SJSA1 (cell line): ENCODE data around the gene IRF7. TPM values are rescaled to one million over a fixed set of nuclear protein-coding genes. Genes with fewer than 3 reads are reported as not detected.
A peak's percentile ranks its signal among the peaks of the same experiment; 100 is the strongest.

Experiments used
- DNase-seq, 2 experiments: peaks; one replicate each; pipeline ENCODE4 v3.0.0-alpha.2; 2015 to 2020; ENCODE audit warnings: low spot score in 2 of 2, low read depth in 1 of 2
- H3K27ac ChIP-seq: fragments of 250-450 bp; sonication (Bioruptor Pico); 2 replicates; pipeline ENCODE4 v1.5.1; 2020; ENCODE audit warnings: mild to moderate bottlenecking, moderate library complexity
- H3K27me3 ChIP-seq: fragments of 250-450 bp; sonication (Bioruptor Pico); replicated peaks from 2 replicates; pipeline ENCODE4 v1.5.1; 2020; ENCODE audit warnings: mild to moderate bottlenecking, moderate library complexity
- H3K36me3 ChIP-seq: fragments of 250-450 bp; sonication (Bioruptor Pico); 2 replicates; pipeline ENCODE4 v1.5.1; 2020; ENCODE audit warnings: mild to moderate bottlenecking
- H3K4me1 ChIP-seq: fragments of 250-450 bp; sonication (Bioruptor Pico); replicated peaks from 2 replicates; pipeline ENCODE4 v1.6.1; 2021; ENCODE audit warnings: mild to moderate bottlenecking
- H3K4me3 ChIP-seq: fragments of 250-450 bp; sonication (Bioruptor Pico); 2 replicates; pipeline ENCODE4 v1.5.1; 2020; ENCODE audit warnings: mild to moderate bottlenecking
- H3K9me3 ChIP-seq: fragments of 250-450 bp; sonication (Bioruptor Pico); replicated peaks from 2 replicates; pipeline ENCODE4 v1.5.1; 2020; ENCODE audit warnings: mild to moderate bottlenecking
- total RNA-seq: library from RNA; depleted of rRNA; stranded (reverse); fragments of >200 nt; shearing (Covaris generic); gene quantifications from 2 replicates; pipeline ENCODE4 v1.2.3, GENCODE V29; 2014; rRNA removed

IRF7 gene
- total RNA-seq, 1 experiment from 2014 or later: 4.3 TPM

DNA sequence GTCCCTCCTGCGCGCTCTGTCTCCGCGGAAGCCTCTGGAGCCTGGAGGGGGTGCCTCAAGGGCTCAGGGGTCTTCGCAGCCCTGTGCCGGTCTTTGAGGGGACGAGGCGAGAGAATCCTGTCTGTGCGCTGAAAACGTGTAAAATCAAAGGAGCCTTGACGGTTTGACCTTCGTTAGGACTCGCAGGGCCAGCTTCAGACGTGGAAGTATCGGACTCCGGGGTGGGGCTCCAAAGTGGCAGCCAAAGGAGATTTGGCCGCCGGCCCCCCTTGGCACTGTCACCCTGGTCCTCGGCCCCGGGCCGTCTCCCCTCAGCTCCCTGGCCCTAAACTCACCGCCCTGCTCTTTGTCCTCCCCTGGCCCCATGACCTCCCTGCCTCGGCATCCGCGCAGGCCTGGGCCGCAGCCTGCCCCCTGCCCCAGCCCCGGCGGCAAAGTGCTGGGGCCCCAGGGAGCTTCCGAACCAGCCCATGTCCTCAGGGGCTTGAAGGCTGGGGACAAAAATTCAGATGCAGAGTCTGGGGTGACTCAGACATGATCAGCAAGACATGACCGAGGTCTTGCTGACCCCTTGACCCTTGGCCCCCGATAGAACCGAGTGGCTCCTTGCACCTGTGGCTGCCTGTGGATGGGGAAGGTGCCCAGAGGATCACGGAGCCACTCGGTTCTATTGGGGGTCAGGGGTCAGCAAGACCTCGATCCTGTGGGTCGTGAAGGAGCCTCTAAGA, 46.4 kb downstream of the IRF7 start:
- Histone ChIP-seq H3K9me3 (no peaks in the 10 kb centered on the region), H3K36me3 (no peaks in the 10 kb centered on the region), H3K4me3 (peak overlapping the region; percentile 58), H3K4me1 (peaks cover 6% of the 10 kb centered on the region), H3K27me3 (no peaks in the 10 kb centered on the region), H3K27ac (no peak overlapping the region)
- no peak for DNase-seq

DNA sequence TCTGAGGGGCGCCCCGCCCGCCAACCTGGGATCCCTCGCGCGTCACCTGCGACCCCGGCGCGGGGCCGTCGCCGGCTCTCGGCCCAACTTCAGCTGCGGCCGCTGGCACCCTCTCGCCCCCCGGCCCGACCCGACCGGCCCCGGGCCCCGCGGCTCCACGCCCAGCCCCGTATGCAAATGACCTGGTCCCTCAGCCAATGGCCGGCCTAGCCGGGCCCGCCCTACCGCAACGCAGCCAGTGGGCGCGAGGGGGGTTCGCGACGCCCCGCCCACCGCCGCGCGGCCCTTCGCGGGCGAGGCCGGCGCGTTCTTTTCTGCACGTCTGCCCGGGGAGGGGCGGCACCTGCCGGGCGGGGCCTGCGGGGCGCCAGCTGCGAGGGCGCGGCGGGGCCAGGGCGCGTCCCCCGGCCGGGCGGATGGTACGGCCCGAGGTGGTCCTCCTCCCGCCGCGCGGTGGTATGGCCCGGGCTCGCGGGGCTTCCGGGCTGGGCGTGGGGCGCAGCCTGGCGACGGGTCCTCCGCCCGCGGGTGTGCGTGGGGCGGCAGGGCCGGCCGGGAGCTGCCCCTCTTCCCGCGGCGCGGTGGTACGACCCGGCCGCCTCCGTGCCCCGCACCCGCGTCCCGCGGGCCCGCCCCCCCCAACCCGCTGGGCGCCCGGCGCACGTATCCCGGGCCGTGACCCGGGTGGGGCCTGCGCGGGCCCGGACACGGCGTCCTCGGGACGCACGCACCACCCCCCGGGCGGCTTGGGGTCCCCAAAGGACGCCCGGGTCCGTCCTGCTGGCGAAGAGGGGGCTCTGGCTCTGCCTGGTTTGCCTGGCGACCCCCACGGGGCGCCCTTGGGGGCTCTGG, 47.2 kb downstream of the IRF7 start:
- DNase-seq: peak; percentile 73 to 80
- Histone ChIP-seq H3K27ac (no peak overlapping the region), H3K9me3 (no peaks in the 10 kb centered on the region)

DNA sequence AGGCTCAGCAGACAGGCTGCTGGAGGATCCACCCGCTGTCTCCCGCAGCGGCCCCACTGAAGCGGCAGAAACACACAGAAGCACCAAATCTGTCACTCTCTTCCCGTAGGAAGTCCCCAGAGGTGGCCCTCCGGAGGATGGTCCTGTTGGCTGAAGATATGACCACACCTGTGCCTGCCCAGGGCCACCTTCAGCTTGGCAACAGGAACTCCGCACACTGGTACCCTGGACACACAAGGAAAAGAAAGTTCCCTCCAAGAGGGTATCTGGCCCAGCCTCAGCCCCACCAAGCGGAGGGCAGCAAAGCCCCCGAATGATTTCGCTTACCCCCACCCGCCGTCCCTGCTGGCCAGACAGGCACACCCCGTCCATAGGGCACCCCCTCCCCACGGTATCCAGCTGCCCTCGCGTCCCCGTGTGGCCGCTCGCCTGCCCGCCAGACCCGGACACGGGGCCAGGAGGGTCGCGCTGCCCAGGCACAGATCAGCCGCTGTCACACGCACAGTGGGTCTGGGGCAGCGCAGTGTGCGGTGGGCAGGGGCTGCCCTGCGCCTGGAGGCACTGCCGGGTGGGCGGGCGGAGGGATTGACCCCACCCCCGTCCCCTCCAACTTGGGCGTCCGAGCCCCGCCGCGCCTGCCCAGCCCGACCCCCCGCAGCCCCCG, 48.0 kb downstream of the IRF7 start:
- no peaks in the 10 kb centered on the region for H3K27me3 ChIP-seq
- no peak for DNase-seq
- H3K4me1 ChIP-seq: peaks cover 6% of the 10 kb centered on the region
- no peak overlapping the region for H3K27ac ChIP-seq
- H3K36me3 ChIP-seq: no peaks in the 10 kb centered on the region
- H3K9me3 ChIP-seq: no peaks in the 10 kb centered on the region
- H3K4me3 ChIP-seq: peak overlapping the region; percentile 58

More for the DNA sequence above, 47.2 kb downstream of the IRF7 start:
- peak overlapping the region; percentile 58 for H3K4me3 ChIP-seq
- H3K36me3 ChIP-seq: no peaks in the 10 kb centered on the region
- H3K27me3 ChIP-seq: no peaks in the 10 kb centered on the region
- peaks cover 6% of the 10 kb centered on the region for H3K4me1 ChIP-seq

DNA sequence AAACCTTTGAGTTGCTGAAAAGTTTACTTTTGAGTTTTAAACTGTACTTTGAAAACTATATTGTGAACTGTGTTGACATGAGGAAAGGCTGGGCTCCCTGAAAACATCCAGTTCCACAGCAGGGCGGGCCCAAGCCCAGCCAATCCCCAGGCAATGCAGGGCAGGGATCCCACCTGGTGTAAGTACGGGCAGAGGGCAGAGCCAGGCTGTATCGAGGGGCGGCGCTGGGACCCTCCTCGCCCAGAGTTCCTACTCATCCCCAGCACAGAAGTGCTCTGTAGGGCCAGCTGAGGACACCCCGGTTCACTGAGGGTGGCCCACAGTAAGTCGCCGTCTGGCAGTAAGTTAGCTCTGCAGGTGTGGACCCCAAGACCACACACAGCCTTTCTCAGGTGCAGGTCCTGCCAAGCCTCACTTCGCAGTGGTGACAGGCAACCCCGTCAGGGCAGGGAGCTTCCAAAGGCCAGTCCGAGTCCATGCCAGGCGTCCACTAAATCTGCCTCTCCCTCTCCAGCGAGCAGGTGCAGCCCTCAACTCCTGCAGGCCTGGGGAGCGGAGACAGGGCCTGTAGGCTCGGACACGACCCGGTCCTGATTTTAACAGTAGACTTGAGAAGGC, 48.6 kb downstream of the IRF7 start:
- H3K4me3 ChIP-seq: no peak overlapping the region
- no peak for DNase-seq
- no peaks in the 10 kb centered on the region for H3K9me3 ChIP-seq
- H3K36me3 ChIP-seq: no peaks in the 10 kb centered on the region
- peaks cover 6% of the 10 kb centered on the region for H3K4me1 ChIP-seq
- H3K27ac ChIP-seq: no peak overlapping the region
- H3K27me3 ChIP-seq: no peaks in the 10 kb centered on the region

DNA sequence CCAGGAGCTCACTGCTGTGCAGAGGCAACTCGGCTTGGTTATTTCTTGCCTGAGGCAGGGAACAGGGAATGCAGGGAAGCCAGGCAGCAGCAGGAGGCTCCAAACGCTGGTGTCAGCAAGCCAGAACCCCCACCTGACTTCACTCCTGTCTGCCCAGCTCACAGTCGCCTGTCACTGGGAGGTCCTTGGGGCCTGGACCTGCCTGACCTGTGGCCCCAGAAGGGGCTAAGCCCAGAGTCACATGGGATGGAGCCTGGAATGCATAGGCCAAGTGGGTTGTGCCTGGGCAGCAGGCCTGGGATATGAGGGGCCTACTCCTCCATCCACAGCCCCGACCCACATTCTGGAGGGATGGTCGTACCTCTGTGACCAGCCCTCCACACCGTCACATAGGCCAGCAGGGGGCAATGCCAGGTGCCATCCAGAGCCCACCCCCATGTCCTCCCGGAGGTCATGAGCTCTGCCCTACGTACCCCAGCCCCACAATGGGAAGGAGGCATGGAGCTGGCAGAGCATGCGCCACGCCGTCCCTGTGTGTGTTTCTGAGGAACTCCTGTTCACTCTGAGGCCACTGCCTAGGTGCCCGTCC, 49.7 kb downstream of the IRF7 start:
- Histone ChIP-seq H3K9me3 (no peaks in the 10 kb centered on the region), H3K36me3 (no peaks in the 10 kb centered on the region), H3K27ac (no peak overlapping the region), H3K4me1 (peaks cover 6% of the 10 kb centered on the region), H3K27me3 (no peaks in the 10 kb centered on the region), H3K4me3 (no peak overlapping the region)
- no peak for DNase-seq

DNA sequence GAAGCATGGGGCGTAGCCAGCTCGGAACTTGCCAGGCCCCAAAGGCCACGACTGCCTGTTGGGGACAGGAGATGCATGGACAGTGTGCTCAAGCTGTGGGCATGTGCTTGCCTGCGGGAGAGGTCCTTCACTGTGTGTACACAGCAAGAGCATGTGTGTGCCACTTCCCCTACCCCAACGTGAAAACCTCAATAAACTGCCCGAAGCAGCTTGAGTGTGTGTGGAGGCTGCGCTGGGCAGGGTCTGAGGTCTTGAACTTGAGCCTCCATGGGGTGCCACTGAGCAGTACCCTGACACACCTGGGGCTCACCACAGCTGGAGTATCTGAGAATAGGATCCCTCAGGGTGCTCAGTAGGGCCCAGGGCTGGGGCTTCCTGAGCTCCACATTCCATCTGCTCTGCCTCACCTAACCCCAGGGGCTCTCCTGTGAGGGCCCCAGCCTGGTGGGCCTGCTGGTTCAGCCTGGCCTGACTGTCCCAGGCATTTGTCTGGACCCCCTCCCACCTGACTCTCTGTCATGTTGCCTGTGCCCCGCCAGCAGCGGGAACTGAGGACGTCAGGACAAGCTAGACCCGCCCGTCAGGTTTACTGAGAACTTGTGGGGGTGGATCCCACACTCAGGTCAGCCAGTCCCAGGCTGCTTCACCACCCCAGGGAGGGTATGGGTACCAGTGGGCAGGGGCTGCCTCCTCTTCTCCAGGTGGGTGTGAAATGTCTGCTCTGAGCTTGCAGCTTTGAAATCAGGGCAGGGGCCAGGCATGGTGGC, 51.8 kb downstream of the IRF7 start:
- Histone ChIP-seq H3K9me3 (no peaks in the 10 kb centered on the region), H3K27me3 (no peaks in the 10 kb centered on the region), H3K36me3 (no peaks in the 10 kb centered on the region), H3K4me3 (no peak overlapping the region), H3K27ac (no peak overlapping the region), H3K4me1 (peaks cover 8% of the 10 kb centered on the region)
- DNase-seq: no peak

DNA sequence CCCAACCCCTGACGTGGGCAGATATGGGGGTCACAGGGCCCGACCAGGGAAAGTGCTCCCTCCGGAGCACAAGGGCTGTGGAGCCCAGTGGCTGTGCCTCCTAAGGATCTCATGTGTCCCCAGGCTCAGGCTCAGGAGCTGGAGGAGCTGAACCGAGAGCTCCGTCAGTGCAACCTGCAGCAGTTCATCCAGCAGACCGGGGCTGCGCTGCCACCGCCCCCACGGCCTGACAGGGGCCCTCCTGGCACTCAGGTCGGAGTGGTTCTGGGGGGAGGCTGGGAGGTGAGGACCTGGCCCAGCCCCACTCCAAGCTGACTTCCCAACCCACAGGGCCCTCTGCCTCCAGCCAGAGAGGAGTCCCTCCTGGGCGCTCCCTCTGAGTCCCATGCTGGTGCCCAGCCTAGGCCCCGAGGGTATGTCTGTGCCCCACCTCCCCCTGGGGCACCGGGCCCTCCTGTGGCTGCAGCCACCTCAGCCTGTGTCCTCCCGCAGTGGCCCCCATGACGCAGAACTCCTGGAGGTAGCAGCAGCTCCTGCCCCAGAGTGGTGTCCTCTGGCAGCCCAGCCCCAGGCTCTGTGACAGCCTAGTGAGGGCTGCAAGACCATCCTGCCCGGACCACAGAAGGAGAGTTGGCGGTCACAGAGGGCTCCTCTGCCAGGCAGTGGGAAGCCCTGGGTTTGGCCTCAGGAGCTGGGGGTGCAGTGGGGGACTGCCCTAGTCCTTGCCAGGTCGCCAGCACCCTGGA, 52.5 kb downstream of the IRF7 start:
- Histone ChIP-seq H3K4me3 (no peak overlapping the region), H3K4me1 (peaks cover 5% of the 10 kb centered on the region), H3K9me3 (no peaks in the 10 kb centered on the region), H3K27me3 (no peaks in the 10 kb centered on the region), H3K27ac (no peak overlapping the region), H3K36me3 (no peaks in the 10 kb centered on the region)
- DNase-seq: no peak

Other genes starting within 250 kb of the IRF7 start
- not detected in 2 replicates for gene B4GALNT4, start 246.5 kb downstream of the IRF7 start, total RNA-seq
- 1.9 and 5.7 TPM in 2 replicates for gene PKP3, start 221.7 kb downstream of the IRF7 start, total RNA-seq
- 3.3 and 8.6 TPM in 2 replicates for gene SIGIRR, start 201.0 kb downstream of the IRF7 start, total RNA-seq
- gene ANO9, start 173.9 kb downstream of the IRF7 start, total RNA-seq: not detected in 2 replicates
- 11.5 and 18.3 TPM in 2 replicates for gene PTDSS2, start 165.7 kb downstream of the IRF7 start, total RNA-seq
- 121 and 137 TPM in 2 replicates for gene RNH1, start 108.7 kb downstream of the IRF7 start, total RNA-seq
- gene HRAS, start 80.4 kb downstream of the IRF7 start, total RNA-seq: 47.3 and 52.3 TPM in 2 replicates
- 0.05 TPM in 1 of 2 replicates, not detected in the other for gene LRRC56, start 78.4 kb downstream of the IRF7 start, total RNA-seq
- 0.18 TPM in 1 of 2 replicates, not detected in the other for gene LMNTD2, start 55.2 kb downstream of the IRF7 start, total RNA-seq
- 13.8 and 16.4 TPM in 2 replicates for gene RASSF7, start 55.0 kb downstream of the IRF7 start, total RNA-seq
- gene PHRF1, start 39.5 kb downstream of the IRF7 start, total RNA-seq: 15.8 and 21.7 TPM in 2 replicates
- gene CDHR5, start 9.0 kb upstream of the IRF7 start, total RNA-seq: not detected in 2 replicates
- gene SCT, start 11.2 kb upstream of the IRF7 start, total RNA-seq: not detected in 2 replicates
- not detected in 2 replicates for gene DRD4, start 21.3 kb upstream of the IRF7 start, total RNA-seq
- gene DEAF1, start 79.3 kb upstream of the IRF7 start, total RNA-seq: 4.4 and 8.0 TPM in 2 replicates
- gene TMEM80, start 79.9 kb upstream of the IRF7 start, total RNA-seq: 16.0 and 16.7 TPM in 2 replicates
- gene EPS8L2, start 90.3 kb upstream of the IRF7 start, total RNA-seq: not detected in 2 replicates
- 159 and 302 TPM in 2 replicates for gene TALDO1, start 131.5 kb upstream of the IRF7 start, total RNA-seq
- gene GATD1, start 161.5 kb upstream of the IRF7 start, total RNA-seq: 7.0 and 12.4 TPM in 2 replicates
- 0.21 and 0.88 TPM in 2 replicates for gene CEND1, start 174.1 kb upstream of the IRF7 start, total RNA-seq
- 5.1 and 11.1 TPM in 2 replicates for gene SLC25A22, start 182.3 kb upstream of the IRF7 start, total RNA-seq
- gene PIDD1, start 189.3 kb upstream of the IRF7 start, total RNA-seq: 2.1 and 2.4 TPM in 2 replicates
- gene RPLP2, start 194.0 kb upstream of the IRF7 start, total RNA-seq: 504 and 706 TPM in 2 replicates
- 5.0 and 9.8 TPM in 2 replicates for gene PNPLA2, start 203.0 kb upstream of the IRF7 start, total RNA-seq
- not detected in 2 replicates for gene CRACR2B, start 212.0 kb upstream of the IRF7 start, total RNA-seq
- gene CD151, start 217.0 kb upstream of the IRF7 start, total RNA-seq: 123 and 179 TPM in 2 replicates
- 75.8 and 144 TPM in 2 replicates for gene POLR2L, start 226.6 kb upstream of the IRF7 start, total RNA-seq
- 62.5 and 118 TPM in 2 replicates for gene TSPAN4, start 226.9 kb upstream of the IRF7 start, total RNA-seq